Activated CD4-positive, alpha-beta T cell treated with anti-CD3 and anti-CD28 coated beads, Interleukin-10, Interleukin-2, amounts not matched to agents 100 ng/mL and 50 ng/mL, durations not matched to agents 16 hours and 8 hours (primary cell): ENCODE measurements around the gene GZMA.
A peak's percentile ranks its signal among the peaks of the same experiment; 100 is the strongest.

Experiments
- DNase-seq: peaks from one replicate; pipeline ENCODE4 v3.0.0-alpha.2; 2020

Gene GZMA

DNA sequence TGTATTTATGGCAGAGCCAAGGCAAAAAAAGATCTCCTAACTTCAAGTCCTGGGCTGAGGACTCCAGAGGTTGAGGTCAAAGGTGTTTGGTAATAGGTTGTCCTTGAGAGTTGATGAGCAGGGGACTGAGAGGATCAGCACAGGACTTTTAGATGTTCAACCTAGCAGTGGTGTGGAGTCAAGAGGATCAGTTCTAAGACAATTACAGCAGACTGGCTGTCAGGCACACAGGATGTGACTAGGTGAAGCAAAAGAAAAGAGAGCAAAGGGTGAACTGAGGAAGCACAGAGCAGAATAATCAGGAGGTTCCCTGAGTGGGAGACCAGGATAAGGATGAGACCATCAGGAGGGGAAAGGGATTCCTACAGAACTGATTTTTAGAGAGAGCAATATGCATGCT is 10.9 kb downstream of the GZMA start:
- DNase-seq: no peak

DNA sequence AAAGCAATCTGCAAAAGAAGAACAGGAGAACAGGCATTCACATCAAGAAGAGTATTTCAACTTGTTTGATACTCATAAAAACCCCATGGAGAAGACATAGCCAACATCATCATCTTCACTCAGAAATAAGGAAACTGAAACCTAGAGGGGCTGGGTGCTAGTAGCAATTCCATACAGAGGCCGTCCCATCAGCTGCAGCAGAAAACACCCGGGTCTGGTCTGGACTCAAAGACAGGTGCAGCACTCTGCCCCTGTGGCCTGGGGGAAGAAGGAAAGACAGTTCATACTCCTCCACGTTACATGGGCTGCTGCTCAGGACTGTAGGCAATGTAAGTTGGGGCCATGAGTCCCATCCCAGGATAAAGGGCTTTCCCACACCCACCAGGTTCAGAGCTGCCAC is 11.6 kb downstream of the GZMA start:
- no peak for DNase-seq

DNA sequence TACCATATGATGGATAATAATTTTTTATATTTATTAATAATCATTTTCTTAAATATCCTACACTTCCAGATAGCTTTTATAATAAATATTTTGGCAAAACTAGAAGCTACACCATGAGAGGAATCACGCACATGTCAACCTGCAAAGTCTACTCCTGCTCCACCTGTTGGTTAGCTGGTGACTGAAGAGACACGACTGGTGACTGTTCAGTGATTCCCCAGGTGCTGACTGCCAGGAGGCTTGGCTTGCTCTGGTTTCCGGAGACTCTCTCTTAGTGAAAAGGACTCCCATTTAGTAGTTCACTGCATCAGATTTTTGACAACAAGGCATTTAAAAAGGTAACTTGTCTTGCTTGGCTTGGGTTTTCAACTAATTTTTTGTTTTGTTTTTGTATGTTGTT is 20.9 kb downstream of the GZMA start:
- DNase-seq: no peak

DNA sequence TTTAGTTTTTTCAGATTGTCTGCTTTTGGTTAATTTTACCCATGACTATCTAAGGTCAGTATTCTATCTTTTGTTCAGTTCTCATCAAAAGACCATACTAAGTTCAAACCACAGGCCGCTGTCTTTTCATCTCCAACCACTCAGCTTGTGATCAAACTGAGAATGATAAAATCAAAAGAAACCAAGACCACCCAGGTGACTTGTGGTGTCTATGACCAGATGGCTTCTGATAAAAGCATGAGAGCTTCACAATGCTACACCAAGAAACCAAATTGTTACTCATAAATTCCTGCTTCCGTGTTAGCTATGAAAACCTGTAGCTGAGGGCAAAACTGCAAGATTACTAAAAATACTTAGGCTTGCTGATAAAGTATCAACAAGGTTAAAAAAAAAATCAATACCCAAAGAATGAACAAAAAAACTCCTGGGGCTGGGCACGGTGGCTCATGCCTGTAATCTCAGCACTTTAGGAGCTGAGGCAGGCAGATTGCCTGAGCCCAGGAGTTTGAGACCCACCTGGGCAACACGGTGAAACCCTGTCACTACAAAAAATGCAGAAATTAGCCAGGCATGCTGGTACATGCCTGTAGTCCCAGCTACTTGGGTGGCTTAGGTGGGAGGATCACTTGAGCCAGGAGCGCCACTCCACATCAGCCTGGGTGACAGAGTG is 31.7 kb downstream of the GZMA start:
- peak; percentile 73 for DNase-seq

DNA sequence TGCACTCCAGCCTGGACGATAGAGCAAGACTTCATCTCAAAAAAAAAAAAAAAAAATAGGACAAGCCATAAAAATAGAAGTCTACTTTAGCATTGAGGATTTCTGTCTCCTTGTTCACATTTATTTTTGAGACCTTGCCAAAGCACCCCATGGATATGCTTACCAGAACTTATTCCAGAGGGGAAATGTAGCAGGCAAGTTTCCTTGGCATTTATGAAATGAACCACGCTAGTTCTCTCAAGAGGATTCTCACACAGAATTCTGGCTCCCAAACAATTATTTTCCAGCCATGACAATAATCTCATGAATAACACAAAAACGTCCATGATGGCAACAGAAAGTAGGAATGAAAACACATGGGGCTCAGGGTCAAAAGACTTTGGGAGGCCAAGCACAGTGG is 34.1 kb downstream of the GZMA start:
- no peak for DNase-seq

DNA sequence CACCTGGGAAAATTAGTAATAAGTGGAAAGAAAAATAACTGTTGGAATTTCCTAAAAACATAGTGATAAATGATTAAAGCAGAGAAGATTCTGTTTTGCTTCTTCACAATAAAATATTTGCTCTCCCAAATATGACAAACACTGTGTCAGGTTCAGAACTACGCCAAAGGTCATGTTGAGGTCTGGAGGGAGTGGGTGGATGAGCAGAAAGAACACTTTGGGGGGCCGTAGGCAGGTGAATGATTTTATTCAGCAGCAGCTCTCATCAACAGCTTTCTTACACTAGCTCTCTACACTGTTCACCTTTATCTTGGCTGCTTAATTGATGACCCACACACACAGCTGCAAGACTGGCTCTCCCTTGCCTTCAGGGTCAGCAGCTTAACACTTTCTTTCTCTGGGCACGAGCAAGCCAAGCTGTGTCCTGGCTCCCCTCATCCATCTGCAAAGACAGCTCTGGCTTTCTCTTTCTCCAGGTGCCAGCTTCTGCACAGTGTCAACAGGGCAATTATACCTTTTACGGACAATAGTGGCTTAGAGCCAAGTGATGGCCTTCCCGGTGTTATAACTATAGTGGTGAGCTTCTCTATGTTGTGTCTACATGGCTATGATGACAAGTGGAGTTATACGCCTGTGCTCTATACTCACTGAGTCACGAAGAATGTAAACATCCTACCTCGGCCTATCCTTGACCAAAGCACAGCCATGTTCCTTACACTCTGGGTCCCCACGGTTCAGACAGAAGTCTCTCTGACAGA is 38.6 kb downstream of the GZMA start:
- no peak for DNase-seq

DNA sequence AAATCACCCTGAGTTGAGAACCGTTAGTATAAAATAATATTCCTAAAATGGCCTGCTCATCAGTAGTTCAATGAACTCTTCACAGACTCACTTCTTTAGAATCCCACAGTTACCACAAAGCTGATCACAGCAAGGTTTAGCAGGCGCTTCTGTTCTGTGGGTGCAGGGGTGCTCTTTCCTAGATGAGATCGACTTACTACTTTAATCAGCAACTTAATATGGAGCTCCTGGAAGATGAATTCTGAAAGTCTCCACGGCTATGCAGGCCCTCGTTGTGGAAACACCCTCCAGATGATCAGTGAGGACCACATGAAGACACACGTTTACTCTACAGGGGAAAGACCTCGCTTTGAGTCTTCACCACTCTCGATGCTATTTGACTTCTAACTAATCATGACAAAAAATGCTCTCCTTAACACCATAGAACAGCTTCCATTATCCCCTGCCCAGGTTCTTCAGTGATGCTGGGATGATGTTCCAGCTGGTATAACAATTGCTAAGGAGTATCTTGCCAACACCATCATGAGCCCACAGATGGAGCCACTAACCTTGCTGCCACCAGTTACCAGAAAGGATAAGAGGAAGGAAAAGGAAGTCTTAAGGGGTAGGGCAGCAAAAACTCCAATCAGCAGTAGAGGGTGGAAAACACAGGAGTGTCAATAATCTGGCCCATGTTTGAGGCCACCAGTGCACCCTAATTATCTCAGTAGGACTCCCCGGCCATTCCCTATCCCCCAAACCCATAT is 39.7 kb downstream of the GZMA start:
- peak; percentile 39 for DNase-seq

DNA sequence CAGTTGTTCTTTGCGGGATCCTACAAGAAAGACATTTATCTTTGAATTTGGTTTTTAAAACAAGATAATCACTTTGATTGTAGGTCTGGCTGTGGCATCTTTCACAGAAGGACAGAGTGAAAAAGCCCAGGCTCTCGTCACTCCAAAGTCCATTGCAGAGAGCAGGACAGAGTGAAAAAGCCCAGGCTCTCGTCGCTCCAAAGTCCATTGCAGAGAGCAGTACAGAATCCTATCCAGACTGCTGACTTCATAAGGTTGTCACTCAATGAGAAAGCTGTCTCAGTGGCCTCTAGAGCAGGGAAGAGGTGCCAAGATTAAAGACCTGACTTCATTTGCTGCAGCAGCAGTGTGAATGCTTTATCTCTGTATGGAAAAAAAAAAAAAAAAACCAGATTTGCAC is 41.2 kb downstream of the GZMA start:
- DNase-seq: no peak

DNA sequence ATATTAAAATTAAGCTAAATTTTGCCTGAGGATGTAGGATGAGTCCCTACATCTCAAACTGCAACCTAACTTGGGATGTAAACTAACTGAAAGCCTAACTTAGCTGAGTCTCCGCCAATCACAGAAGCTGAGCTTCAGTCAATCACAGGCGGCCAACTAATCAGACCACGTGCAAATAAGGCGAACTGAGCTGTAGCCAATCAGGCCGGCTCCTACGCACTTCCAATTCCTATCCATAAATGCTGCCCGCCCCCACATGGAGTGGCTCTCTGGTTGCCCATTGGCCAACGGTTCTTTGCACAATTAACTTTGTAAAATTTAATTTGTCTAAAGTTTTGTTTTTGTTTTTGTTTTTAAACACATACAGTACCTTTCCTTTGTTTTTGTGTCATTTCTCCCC is 43.6 kb downstream of the GZMA start:
- DNase-seq: no peak

DNA sequence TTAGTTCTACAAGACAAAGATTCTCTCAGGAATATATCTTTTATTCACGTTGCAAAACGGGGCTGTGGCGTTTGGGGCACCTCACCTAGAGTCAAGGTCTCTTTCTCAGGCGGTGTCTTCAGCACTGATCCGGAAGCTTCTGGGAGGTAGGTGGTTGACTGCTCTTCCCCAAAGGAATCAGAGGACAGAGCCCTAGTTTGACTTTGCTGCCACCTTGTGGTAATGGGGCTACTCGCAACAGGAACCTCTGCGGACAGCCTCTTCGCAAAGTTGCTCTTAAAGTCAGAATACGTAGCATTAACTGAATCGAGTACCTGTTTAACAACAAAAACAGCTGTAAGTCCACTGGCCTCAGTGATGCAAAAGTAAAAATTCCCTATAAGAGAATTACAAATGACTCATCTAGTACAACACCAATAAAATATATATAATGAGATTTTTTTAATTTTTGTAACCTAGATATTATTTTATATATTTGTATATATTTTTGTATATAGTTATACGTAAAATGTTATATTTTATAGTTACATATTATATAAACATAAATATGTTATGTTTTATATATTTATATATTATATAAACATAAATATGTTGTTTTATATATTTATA is 44.2 kb downstream of the GZMA start:
- DNase-seq: peak; percentile 91

DNA sequence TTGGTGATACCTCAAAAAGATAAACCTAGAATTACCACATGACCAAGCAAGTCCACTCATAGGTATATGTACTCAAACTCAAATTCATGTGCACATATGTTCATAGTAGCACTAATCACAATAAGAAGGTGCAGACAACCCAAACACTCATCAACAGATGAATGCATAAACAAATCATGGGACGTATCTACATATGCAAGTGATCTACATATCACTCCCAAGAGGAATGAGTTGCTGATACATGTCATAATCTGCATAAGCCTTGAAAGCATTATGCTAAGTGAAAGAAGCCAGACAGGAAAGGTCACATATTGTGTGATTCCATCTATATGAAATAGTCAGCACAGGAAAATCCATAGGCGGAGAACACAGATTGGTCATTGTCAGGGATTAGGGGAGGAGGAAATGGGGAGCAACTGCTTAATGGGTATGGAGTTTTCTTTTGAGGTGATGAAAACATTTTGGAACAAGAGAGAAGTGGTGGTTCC is 46.9 kb downstream of the GZMA start:
- no peak for DNase-seq

DNA sequence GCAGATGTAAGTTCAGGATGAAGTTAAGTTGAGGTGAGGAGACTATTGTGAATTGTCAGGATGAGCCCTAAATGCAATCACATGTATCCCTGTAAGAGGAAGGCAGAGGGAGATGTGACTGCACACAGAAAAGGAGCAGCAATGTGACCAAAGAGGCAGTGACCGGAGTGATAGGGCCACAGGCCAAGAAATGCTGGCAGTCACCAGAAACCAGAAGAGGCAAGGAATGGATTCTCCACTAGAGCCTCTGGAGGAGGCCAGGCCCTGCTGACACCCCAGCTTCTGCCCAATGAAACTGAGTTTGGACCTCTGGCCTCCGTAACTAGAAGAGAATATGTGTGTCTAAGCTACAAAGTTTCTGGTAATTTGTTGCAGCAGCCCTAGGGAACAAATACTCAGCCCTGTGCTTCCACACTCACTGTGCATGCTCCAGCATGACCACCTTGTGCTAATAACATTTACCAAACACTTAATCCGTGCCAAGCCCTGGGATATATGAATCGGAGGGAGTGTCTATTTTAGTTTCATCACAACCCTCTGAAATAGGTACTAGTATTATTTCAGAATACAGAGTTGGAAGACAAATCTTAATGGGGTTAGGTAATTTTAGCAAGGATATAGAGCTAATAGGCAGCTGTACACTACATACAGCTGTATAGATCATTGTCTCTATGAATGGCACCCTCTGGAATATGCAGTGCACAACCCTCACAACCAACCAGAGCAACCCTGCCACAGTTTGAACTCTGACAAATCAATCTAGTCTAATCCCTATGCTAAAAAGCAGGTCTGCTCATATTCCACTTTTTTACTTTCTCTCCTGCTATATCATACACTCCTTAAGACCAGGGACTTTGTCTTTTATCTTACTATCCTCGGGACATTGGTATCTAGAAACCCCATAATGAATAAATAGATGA is 49.7 kb downstream of the GZMA start:
- no peak for DNase-seq

DNA sequence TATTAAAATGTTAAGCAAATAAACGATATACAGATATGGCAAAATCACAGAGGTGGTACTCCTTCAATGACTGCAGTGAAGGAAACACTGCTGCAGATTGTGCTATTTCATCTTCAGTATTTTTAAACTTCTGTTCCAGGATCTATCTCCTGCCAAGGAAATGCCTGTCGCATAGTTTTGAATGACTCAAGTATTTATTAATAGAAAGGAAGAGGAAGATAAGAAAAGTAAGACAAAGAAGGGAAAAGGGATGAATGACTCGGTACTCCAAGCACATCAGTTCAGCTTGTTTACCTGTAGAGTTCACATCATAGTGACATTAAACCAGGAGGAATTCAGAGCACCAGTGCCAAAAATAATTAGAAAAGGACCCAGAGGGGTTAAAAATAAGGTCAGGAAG is 52.4 kb downstream of the GZMA start:
- DNase-seq: no peak
